Endothelial cell of umbilical vein (primary cell): ENCODE measurements around the gene SNAPC5. TPM values are rescaled to one million over a fixed set of nuclear protein-coding genes. Genes with fewer than 3 reads are reported as not detected.

Source experiments
- BruUV-seq: library from RNA; stranded (reverse); fragments of 400-500 nt; replicated peaks from 2 replicates; lab custom pipeline; 2021; lab: Mats Ljungman, UMichigan
- CTCF ChIA-PET: fragments of 300-600, 350-600 bp; sonication (Branson Sonifier 250); formaldehyde crosslinking; loops from one replicate; lab custom pipeline; 2021; ENCODE audit warnings: antibody characterized with exemption, inconsistent platforms; lab: Charles Lee
- POLR2A ChIA-PET: fragments of 300-600, 350-600 bp; sonication (Branson Sonifier 250); formaldehyde crosslinking; loops from one replicate; lab custom pipeline; 2021; ENCODE audit warnings: antibody characterized with exemption, inconsistent platforms; lab: Charles Lee
- DNase-seq: peaks from one replicate; pipeline ENCODE4 v3.0.0-alpha.2; 2011; ENCODE audit warnings: low read depth, low spot score
- FAIRE-seq: peaks from 2 replicates; lab custom pipeline; 2011; peaks lifted over from hg19 to GRCh38; lab: Jason Lieb, UNC
- H2AFZ ChIP-seq: 2 replicates; pipeline ENCODE4 v1.6.0; 2012; ENCODE audit warnings: low read depth, low read length, control low read depth, inconsistent platforms
- H3K27ac ChIP-seq: 2 replicates; pipeline ENCODE4 v1.5.1; 2011; ENCODE audit warnings: low read depth, mild to moderate bottlenecking, control low read depth, low read length, moderate library complexity; ENCODE audit not compliant: insufficient read depth
- H3K27me3 ChIP-seq, 2 experiments: 2 replicates each; pipeline versions ENCODE4 v1.6.0 to v1.6.1; 2011; ENCODE audit warnings: low read length in 2 of 2, mixed read lengths in 1 of 2; ENCODE audit not compliant: control insufficient read depth in 2 of 2, insufficient read depth in 2 of 2
- H3K36me3 ChIP-seq, 2 experiments: 2 replicates in 1 of 2; 3 replicates in 1 of 2; pipeline ENCODE4 v1.5.1; 2011; ENCODE audit warnings: low read length in 2 of 2, mild to moderate bottlenecking in 1 of 2, moderate library complexity in 1 of 2; ENCODE audit not compliant: control insufficient read depth in 2 of 2, insufficient read depth in 2 of 2; ENCODE audit errors: extremely low read depth in 1 of 2
- H3K4me1 ChIP-seq: 3 replicates; pipeline ENCODE4 v1.5.1; 2011; ENCODE audit warnings: mild to moderate bottlenecking, low read length; ENCODE audit not compliant: control insufficient read depth, insufficient read depth; ENCODE audit errors: extremely low read depth
- H3K4me2 ChIP-seq: 2 replicates; pipeline ENCODE4 v1.6.1; 2011; ENCODE audit warnings: low read length, control low read depth, mixed read lengths; ENCODE audit not compliant: insufficient read depth
- H3K4me3 ChIP-seq, 3 experiments: fragments of 200-600 bp in 1 of 3; sonication (generic), shearing (Covaris generic) in 1 of 3; replicated peaks in 1 of 3; 2 replicates each; pipeline ENCODE4 v1.5.1; 2011 to 2016; ENCODE audit warnings: control low read depth in 3 of 3, low read length in 3 of 3, mild to moderate bottlenecking in 2 of 3, inconsistent platforms in 1 of 3, low read depth in 1 of 3, moderate library complexity in 1 of 3; ENCODE audit not compliant: insufficient read depth in 1 of 3
- H3K79me2 ChIP-seq: 2 replicates; pipeline ENCODE4 v1.6.0; 2012; ENCODE audit warnings: low read length, inconsistent platforms; ENCODE audit not compliant: control insufficient read depth, insufficient read depth
- H3K9ac ChIP-seq: replicated peaks from 2 replicates; pipeline ENCODE3; 2011; ENCODE audit warnings: low read length, control low read depth; ENCODE audit not compliant: insufficient read depth; ENCODE audit errors: extremely low read depth
- H3K9me1 ChIP-seq: replicated peaks from 3 replicates; pipeline ENCODE4 v1.6.0; 2011; ENCODE audit warnings: mild to moderate bottlenecking, low read length; ENCODE audit not compliant: control insufficient read depth, insufficient read depth; ENCODE audit errors: extremely low read depth
- H3K9me3 ChIP-seq: replicated peaks from 2 replicates; pipeline ENCODE4 v1.5.1; 2012; ENCODE audit warnings: low read length, inconsistent platforms; ENCODE audit not compliant: control insufficient read depth, insufficient read depth
- H4K20me1 ChIP-seq: replicated peaks from 2 replicates; pipeline ENCODE3; 2011; ENCODE audit warnings: mild to moderate bottlenecking, low read length; ENCODE audit not compliant: control insufficient read depth, insufficient read depth; ENCODE audit errors: extremely low read depth
- CTCF ChIP-seq, 2 donors: IDR thresholded peaks; 1 replicate in 1 of 2; 2 replicates in 1 of 2; pipeline ENCODE4 v1.5.1; 2011; ENCODE audit warnings: low read length in 2 of 2, mild to moderate bottlenecking in 2 of 2, moderate library complexity in 2 of 2, control low read depth in 1 of 2, inconsistent platforms in 1 of 2, low read depth in 1 of 2; ENCODE audit not compliant: insufficient read depth in 1 of 2; ENCODE audit errors: extremely low read depth in 1 of 2
- EZH2 ChIP-seq: IDR thresholded peaks from 2 replicates; pipeline ENCODE4 v1.6.1; 2012; ENCODE audit warnings: borderline replicate concordance, low read depth, mild to moderate bottlenecking, moderate library complexity, low read length, inconsistent platforms; ENCODE audit not compliant: severe bottlenecking
- FOS ChIP-seq: IDR thresholded peaks from 2 replicates; pipeline ENCODE4 v1.6.1; 2011; ENCODE audit warnings: mild to moderate bottlenecking, low read length, moderate library complexity, borderline replicate concordance; ENCODE audit not compliant: insufficient read depth
- GATA2 ChIP-seq: IDR thresholded peaks from 2 replicates; pipeline ENCODE4 v1.7.0; 2011; ENCODE audit warnings: low read depth, mild to moderate bottlenecking, moderate library complexity, mixed read lengths, low read length; ENCODE audit not compliant: insufficient read length, insufficient read depth
- JUN ChIP-seq: IDR thresholded peaks from 2 replicates; pipeline ENCODE4 v1.6.1; 2011; ENCODE audit warnings: borderline replicate concordance, low read depth; ENCODE audit not compliant: insufficient read length, insufficient read depth
- MAX ChIP-seq: IDR thresholded peaks from 2 replicates; pipeline ENCODE4 v1.6.1; 2011; ENCODE audit not compliant: insufficient read depth, insufficient read length
- MYC ChIP-seq: IDR thresholded peaks from one replicate; pipeline ENCODE4 v1.6.1; 2011; ENCODE audit warnings: mild to moderate bottlenecking, low read depth, low read length
- POLR2A ChIP-seq: IDR thresholded peaks from 2 replicates; pipeline ENCODE4 v1.6.1; 2012; ENCODE audit warnings: low read depth, mild to moderate bottlenecking, control low read depth, low read length
- POLR2AphosphoS5 ChIP-seq: IDR thresholded peaks from 2 replicates; pipeline ENCODE4 v1.6.1; 2012; ENCODE audit warnings: low read depth, mild to moderate bottlenecking, control low read depth, low read length, moderate library complexity; ENCODE audit not compliant: insufficient read depth
- dilution Hi-C: fragments of 300-500 bp; cut with MboI; formaldehyde crosslinking; loops from one replicate; pipeline ENCODE4 v1.15.0; 2019; ENCODE audit warnings: low sequenced_read_pairs; ENCODE audit not compliant: extremely low pct_ligation_motif_present
- intact Hi-C: fragments of 100-400 bp; cut with micrococcal nuclease; formaldehyde crosslinking; loops from one replicate; pipeline ENCODE4 v1.10.0; 2022
- polyA plus RNA-seq, 4 experiments: library from polyadenylated mRNA; depleted of rRNA in 3 of 4; stranded (reverse) in 3 of 4; unstranded in 1 of 4; fragments of >200 nt; gene quantifications; 2 replicates each; pipeline versions ENCODE4 v1.2.1 to v1.2.3, GENCODE V29; 2011 to 2012; ENCODE audit warnings: missing spikeins in 1 of 4
- total RNA-seq: library from RNA; stranded (reverse); gene quantifications from 2 replicates; pipeline ENCODE4 v1.2.3, GENCODE V29; 2021

The SNAPC5 gene
- total and polyA plus RNA-seq, 2 donors (not counting 3 experiments of a cell fraction or from before 2014, with no cell fraction given): 16.0 to 17.4 TPM

DNA sequence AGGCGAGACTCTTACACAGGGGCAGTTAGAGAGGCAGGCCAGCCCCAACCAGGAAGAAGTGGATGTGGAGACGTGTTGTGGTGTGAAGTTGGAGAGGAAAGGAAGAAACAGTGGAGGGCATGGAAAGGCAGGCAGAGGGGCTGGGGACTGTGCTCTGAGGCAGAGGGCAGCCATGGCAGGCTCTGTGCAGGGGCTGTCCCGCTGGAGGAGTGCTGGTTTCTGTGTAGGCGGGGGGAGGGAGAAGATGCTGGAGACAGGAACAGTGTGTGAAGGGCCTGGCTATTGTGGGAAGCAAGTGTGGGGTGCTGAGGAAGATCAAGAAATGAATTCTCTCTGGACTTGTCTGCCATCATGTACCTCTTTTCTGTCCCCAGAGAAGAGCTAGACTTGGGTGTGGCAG lies 21.0 kb downstream of the SNAPC5 start:
- dilution Hi-C loops (no loop called here), intact Hi-C loops (no loop called here)
- Histone ChIP-seq H3K4me2 (no peak overlapping the region), H3K9me3 (no peaks in the 10 kb centered on the region), H3K27ac (no peak overlapping the region), H3K4me3 (no peak overlapping the region), H3K9me1 (no peaks in the 10 kb centered on the region), H3K27me3 (no peaks in the 10 kb centered on the region), H3K9ac (no peak overlapping the region), H2AFZ (no peak overlapping the region), H3K4me1 (peaks cover 11% of the 10 kb centered on the region), H3K36me3 (no peaks in the 10 kb centered on the region), H4K20me1 (no peaks in the 10 kb centered on the region), H3K79me2 (no peaks in the 10 kb centered on the region)
- CTCF ChIA-PET: interaction anchor here (0.7 to 1.3 kb wide), 2 partner anchors 21 to 22 kb away, joined by 3 read pairs; no protein-coding TSS in a partner anchor
- FAIRE-seq (no peak), DNase-seq (no peak)
- POLR2A ChIA-PET: no interaction called here
- BruUV-seq: no TSS peak
- TF ChIP-seq GATA2 (no peak), EZH2 (no peak)

- FAIRE-seq: no peak
- no peaks in the 10 kb centered on the region for H3K27me3 ChIP-seq
These were observed 22.6 kb downstream of the SNAPC5 start for GRCh38 chr15:66474963-66475362.

More at GRCh38 chr15:66474963-66475362, 22.6 kb downstream of the SNAPC5 start:
- no peaks in the 10 kb centered on the region for H3K9me3 ChIP-seq
- TF ChIP-seq MAX: no peak
- TF ChIP-seq FOS: no peak
- no peak for TF ChIP-seq EZH2
- no peak for TF ChIP-seq JUN
- no peak for TF ChIP-seq POLR2AphosphoS5
- TF ChIP-seq MYC: no peak
- TF ChIP-seq CTCF (IDR thresholded peaks at IDR 0.05; ENCODE audit: extremely low read depth in 1 of 2, insufficient read depth in 1 of 2, low read depth in 1 of 2, low read length in 2 of 2): no peak
- TF ChIP-seq POLR2A: no peak
- TF ChIP-seq GATA2: no peak
- dilution Hi-C loops: no loop called here
- intact Hi-C loops: no loop called here
- H3K79me2 ChIP-seq: no peaks in the 10 kb centered on the region
- H3K27ac ChIP-seq: no peak overlapping the region
- H3K9me1 ChIP-seq: no peaks in the 10 kb centered on the region
- H2AFZ ChIP-seq: no peak overlapping the region
- no peak overlapping the region for H3K4me3 ChIP-seq
- H3K36me3 ChIP-seq: no peaks in the 10 kb centered on the region
- no peak overlapping the region for H3K9ac ChIP-seq
- peaks cover 11% of the 10 kb centered on the region for H3K4me1 ChIP-seq
- H4K20me1 ChIP-seq: no peaks in the 10 kb centered on the region
- BruUV-seq: no TSS peak
- CTCF ChIA-PET: interaction anchor here (0.8 to 1.5 kb wide), 3 partner anchors 15 to 87 kb away, joined by 3 to 5 read pairs (median 4); no protein-coding TSS in a partner anchor
- no peak for DNase-seq
- H3K4me2 ChIP-seq: no peak overlapping the region
- POLR2A ChIA-PET: no interaction called here
